HL-60 (cell line): ENCODE data around the gene PITPNC1.

Experiments
- DNase-seq, 2 experiments: peaks; one replicate each; pipeline ENCODE4 v3.0.0-alpha.2; 2010 to 2020; ENCODE audit warnings: low read depth in 1 of 2, low spot score in 1 of 2
- H3K27ac ChIP-seq: fragments of 250-450 bp; sonication (Bioruptor Pico); replicated peaks from 2 replicates; pipeline ENCODE4 v1.5.1; 2020; ENCODE audit warnings: mild to moderate bottlenecking, moderate library complexity
- H3K27me3 ChIP-seq: fragments of 250-450 bp; sonication (Bioruptor Pico); 2 replicates; pipeline ENCODE4 v1.5.1; 2021; ENCODE audit warnings: mild to moderate bottlenecking, moderate library complexity; ENCODE audit not compliant: insufficient read depth, poor library complexity, severe bottlenecking
- H3K4me3 ChIP-seq: replicated peaks from 2 replicates; pipeline ENCODE4 v1.5.1; 2011; ENCODE audit warnings: mild to moderate bottlenecking, control low read depth, low read length; ENCODE audit not compliant: insufficient read depth
- CTCF ChIP-seq: IDR thresholded peaks from one replicate; pipeline ENCODE4 v1.5.1; 2011; ENCODE audit warnings: low read length, control low read depth, inconsistent platforms; ENCODE audit not compliant: insufficient read depth
- GABPA ChIP-seq: IDR thresholded peaks from 2 replicates; pipeline ENCODE4 v1.6.1; 2012; ENCODE audit warnings: low read depth
- POLR2AphosphoS5 ChIP-seq: IDR thresholded peaks from 2 replicates; pipeline ENCODE4 v1.6.1; 2012; ENCODE audit warnings: low read depth
- REST ChIP-seq: IDR thresholded peaks from 2 replicates; pipeline ENCODE4 v1.6.1; 2012; ENCODE audit warnings: low read depth; ENCODE audit not compliant: insufficient replicate concordance
- SPI1 ChIP-seq: IDR thresholded peaks from 2 replicates; pipeline ENCODE4 v1.6.1; 2012; ENCODE audit warnings: low read depth, mild to moderate bottlenecking, borderline replicate concordance

Gene PITPNC1

GRCh38 chr17:67639555-67639954 lies 262.5 kb downstream of the PITPNC1 start:
- TF ChIP-seq SPI1: no peak
- TF ChIP-seq POLR2AphosphoS5: no peak
- TF ChIP-seq REST: no peak
- no peak for TF ChIP-seq CTCF
- TF ChIP-seq GABPA: no peak
- no peaks in the 10 kb centered on the region for H3K27me3 ChIP-seq
- no peak overlapping the region for H3K27ac ChIP-seq
- no peak for DNase-seq
- no peak overlapping the region for H3K4me3 ChIP-seq

DNA sequence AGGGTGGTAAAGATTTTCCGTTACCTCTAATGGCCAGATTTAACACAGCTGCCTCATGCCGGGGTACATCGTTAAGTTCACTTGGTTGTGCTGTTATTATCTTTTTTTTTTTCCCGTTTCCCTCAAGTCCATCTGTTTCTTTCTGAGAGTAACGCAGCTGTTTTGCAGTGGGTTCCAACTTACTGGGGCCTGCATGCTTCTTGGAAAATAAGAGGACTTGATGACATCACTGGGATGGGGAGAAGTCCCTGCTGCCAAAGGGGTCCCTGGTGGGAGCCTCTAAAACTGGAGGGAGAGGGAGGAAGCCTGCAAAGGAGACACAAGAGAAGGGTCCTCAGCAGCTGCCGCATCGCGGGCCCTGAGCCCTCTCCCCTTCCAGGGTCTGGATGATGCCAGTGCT lies 262.9 kb downstream of the PITPNC1 start:
- DNase-seq: no peak
- no peak for TF ChIP-seq POLR2AphosphoS5
- TF ChIP-seq REST: no peak
- TF ChIP-seq CTCF: no peak
- no peak for TF ChIP-seq GABPA
- TF ChIP-seq SPI1: no peak
- H3K27ac ChIP-seq: no peak overlapping the region
- no peak overlapping the region for H3K4me3 ChIP-seq
- H3K27me3 ChIP-seq: no peaks in the 10 kb centered on the region

- Histone ChIP-seq H3K4me3 (no peak overlapping the region), H3K27ac (no peak overlapping the region), H3K27me3 (no peaks in the 10 kb centered on the region)
- TF ChIP-seq SPI1 (no peak), REST (no peak), GABPA (no peak), POLR2AphosphoS5 (no peak), CTCF (no peak)
- DNase-seq: no peak
Observed at GRCh38 chr17:67642488-67642887, 265.4 kb downstream of the PITPNC1 start.
